Peyer's patch (tissue), 4 donors: Measurements from ENCODE around the gene ZMYND10. TPM values are rescaled to one million over a fixed set of nuclear protein-coding genes. Genes with fewer than 3 reads are reported as not detected.

ENCODE experiments used
- DNase-seq, 3 donors: peaks; one replicate each; pipeline ENCODE4 v3.0.0-alpha.2; 2017 to 2019
- H3K27ac ChIP-seq, 4 donors: fragments of 200-600 bp; sonication (generic); one replicate each; pipeline ENCODE4 v1.5.1; 2016 to 2019
- H3K27me3 ChIP-seq, 2 donors: fragments of 200-600 bp; sonication (generic); one replicate each; pipeline ENCODE4 v1.5.1; 2019
- H3K36me3 ChIP-seq, 3 donors: fragments of 200-600 bp; sonication (generic); one replicate each; pipeline ENCODE4 v1.5.1; 2016 to 2019
- H3K4me1 ChIP-seq, 4 donors: fragments of 200-600 bp; sonication (generic); one replicate each; pipeline ENCODE4 v1.5.1; 2016 to 2019
- H3K4me3 ChIP-seq, 4 donors: fragments of 200-600 bp; sonication (generic); 1 replicate in 3 of 4; 2 replicates in 1 of 4; pipeline ENCODE4 v1.5.1; 2016 to 2019; ENCODE audit warnings: mild to moderate bottlenecking in 1 of 4
- H3K9me3 ChIP-seq, 4 donors: fragments of 200-600 bp; sonication (generic); one replicate each; pipeline ENCODE4 v1.5.1; 2016 to 2019; ENCODE audit warnings: mild to moderate bottlenecking in 1 of 4
- CTCF ChIP-seq, 6 experiments: fragments of 450-650 bp in 4 of 6; fragments of 200-600 bp in 2 of 6; sonication (generic) in 1 of 6; IDR thresholded peaks; one replicate each; pipeline ENCODE4 v1.5.1; 2017 to 2019; ENCODE audit warnings: antibody characterized with exemption in 6 of 6, mild to moderate bottlenecking in 3 of 6, moderate library complexity in 1 of 6
- POLR2A ChIP-seq, 2 donors: fragments of 450-650 bp; IDR thresholded peaks; one replicate each; pipeline ENCODE4 v1.5.1; 2017; ENCODE audit warnings: antibody characterized with exemption in 2 of 2, mild to moderate bottlenecking in 2 of 2, moderate library complexity in 2 of 2
- total RNA-seq, 4 donors: library from RNA; depleted of rRNA; stranded (reverse); fragments of >200 nt; gene quantifications; one replicate each; pipeline ENCODE4 v1.1.0, GENCODE V29; 2016

ZMYND10 gene
- total RNA-seq, 4 donors from 2014 or later = 0.27 to 0.38 TPM; not detected in 2

GRCh38 chr3:50374363-50375257, 29.1 kb upstream of the ZMYND10 start:
- no peak overlapping the region for H3K4me3 ChIP-seq
- no peaks in the 10 kb centered on the region for H3K9me3 ChIP-seq
- H3K27me3 ChIP-seq = no peaks in the 10 kb centered on the region
- H3K36me3 ChIP-seq = no peaks in the 10 kb centered on the region
- H3K4me1 ChIP-seq = peaks cover 0 to 6% (median 0%) of the 10 kb centered on the region in 4 donors
- no peak for DNase-seq
- no peak overlapping the region for H3K27ac ChIP-seq
- no peak for TF ChIP-seq CTCF (IDR thresholded peaks at IDR 0.05)

GRCh38 chr3:50373146-50374051, 27.9 kb upstream of the ZMYND10 start:
- H3K27ac ChIP-seq = no peak overlapping the region
- H3K27me3 ChIP-seq = no peaks in the 10 kb centered on the region
- no peak for DNase-seq
- H3K4me3 ChIP-seq = no peak overlapping the region
- H3K9me3 ChIP-seq = no peaks in the 10 kb centered on the region
- TF ChIP-seq POLR2A (IDR thresholded peaks at IDR 0.05) (no peak), CTCF (IDR thresholded peaks at IDR 0.05) (no peak)
- H3K4me1 ChIP-seq = peaks cover 0 to 6% (median 0%) of the 10 kb centered on the region in 4 donors
- H3K36me3 ChIP-seq = no peaks in the 10 kb centered on the region

- H3K27ac ChIP-seq = no peak overlapping the region
- peak in 2 of 3 donors; percentile 84 to 87 for DNase-seq
- TF ChIP-seq CTCF (IDR thresholded peaks at IDR 0.05) = no peak
- H3K4me1 ChIP-seq = peaks cover 0 to 6% (median 0%) of the 10 kb centered on the region in 4 donors
- H3K9me3 ChIP-seq = no peaks in the 10 kb centered on the region
- H3K27me3 ChIP-seq = no peaks in the 10 kb centered on the region
- H3K36me3 ChIP-seq = no peaks in the 10 kb centered on the region
- no peak overlapping the region for H3K4me3 ChIP-seq
Observed at GRCh38 chr3:50372349-50372748, 26.8 kb upstream of the ZMYND10 start.

GRCh38 chr3:50371133-50371685, 25.7 kb upstream of the ZMYND10 start:
- H3K27ac ChIP-seq = no peak overlapping the region
- H3K4me1 ChIP-seq = peaks cover 0 to 6% (median under 1%) of the 10 kb centered on the region in 4 donors
- H3K27me3 ChIP-seq = no peaks in the 10 kb centered on the region
- DNase-seq = no peak
- TF ChIP-seq POLR2A (IDR thresholded peaks at IDR 0.05) (no peak), CTCF (IDR thresholded peaks at IDR 0.05) (no peak)
- H3K9me3 ChIP-seq = no peaks in the 10 kb centered on the region
- no peaks in the 10 kb centered on the region for H3K36me3 ChIP-seq
- H3K4me3 ChIP-seq = no peak overlapping the region

GRCh38 chr3:50370594-50370993, 25.1 kb upstream of the ZMYND10 start:
- Histone ChIP-seq H3K4me3 (no peak overlapping the region), H3K4me1 (peaks cover 0 to 6% (median 5%) of the 10 kb centered on the region in 4 donors), H3K9me3 (no peaks in the 10 kb centered on the region), H3K27ac (no peak overlapping the region), H3K27me3 (no peaks in the 10 kb centered on the region), H3K36me3 (no peaks in the 10 kb centered on the region)
- no peak for DNase-seq
- TF ChIP-seq POLR2A (IDR thresholded peaks at IDR 0.05) (no peak), CTCF (IDR thresholded peaks at IDR 0.05) (peak in 3 of 6 experiments; percentile 14 to 17 (median 15))
